GM12865 (cell line): ENCODE results near the gene FHIT.

Experiments
- DNase-seq: peaks from one replicate; pipeline ENCODE4 v3.0.0; 2010; ENCODE audit warnings: low read depth
- H3K4me3 ChIP-seq: 2 replicates; pipeline ENCODE4 v1.5.1; 2011; ENCODE audit warnings: mild to moderate bottlenecking, low read depth, low read length, control low read depth
- CTCF ChIP-seq: IDR thresholded peaks from 2 replicates; pipeline ENCODE4 v1.5.1; 2011; ENCODE audit warnings: low read length, control low read depth, low read depth, inconsistent platforms; ENCODE audit not compliant: insufficient read depth; ENCODE audit errors: missing control alignments

Gene FHIT

DNA sequence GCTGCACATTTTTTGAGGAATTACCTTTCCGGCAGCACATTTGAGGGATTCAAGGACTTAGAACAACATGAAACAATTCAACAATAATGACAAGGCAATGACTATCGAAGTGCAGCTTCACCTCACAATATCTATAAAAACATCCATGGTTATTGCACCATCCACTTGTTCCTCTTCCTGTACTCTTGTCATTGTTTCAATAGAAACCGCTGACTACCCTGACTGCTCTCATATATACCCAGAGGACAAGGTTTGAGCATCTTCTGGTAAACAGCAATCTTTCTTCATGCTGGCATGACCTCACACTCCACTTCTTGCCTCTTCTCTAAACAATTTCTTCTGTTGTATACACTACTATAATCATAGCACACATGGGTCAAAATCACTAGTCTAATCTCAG lies 864.9 kb downstream of the FHIT start:
- DNase-seq = no peak
- TF ChIP-seq CTCF = no peak
- H3K4me3 ChIP-seq = no peak overlapping the region

DNA sequence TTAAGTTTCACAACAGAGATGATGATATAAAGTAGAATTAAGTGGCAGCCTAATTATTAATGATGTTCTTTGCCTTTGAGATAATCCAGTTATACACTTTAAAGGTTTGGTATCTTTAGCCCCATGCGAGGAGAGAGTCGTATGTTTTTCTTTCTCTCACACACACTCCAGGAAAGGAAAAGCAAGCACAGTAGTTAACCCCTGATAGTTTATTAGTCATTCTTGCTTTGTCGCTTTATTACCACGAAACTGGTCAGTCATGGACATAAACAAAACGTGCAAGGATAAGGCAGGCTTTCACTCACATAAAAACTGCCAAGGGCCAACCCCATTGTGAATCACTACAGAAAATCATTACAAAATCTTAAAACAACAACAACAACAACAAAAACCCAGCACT lies 866.9 kb downstream of the FHIT start:
- no peak for TF ChIP-seq CTCF
- no peak overlapping the region for H3K4me3 ChIP-seq
- no peak for DNase-seq

GRCh38 chr3:60383345-60383744 lies 867.9 kb downstream of the FHIT start:
- no peak for TF ChIP-seq CTCF
- no peak for DNase-seq
- H3K4me3 ChIP-seq = no peak overlapping the region

GRCh38 chr3:60366486-60366885 lies 884.8 kb downstream of the FHIT start:
- no peak for TF ChIP-seq CTCF
- DNase-seq = no peak
- H3K4me3 ChIP-seq = no peak overlapping the region

DNA sequence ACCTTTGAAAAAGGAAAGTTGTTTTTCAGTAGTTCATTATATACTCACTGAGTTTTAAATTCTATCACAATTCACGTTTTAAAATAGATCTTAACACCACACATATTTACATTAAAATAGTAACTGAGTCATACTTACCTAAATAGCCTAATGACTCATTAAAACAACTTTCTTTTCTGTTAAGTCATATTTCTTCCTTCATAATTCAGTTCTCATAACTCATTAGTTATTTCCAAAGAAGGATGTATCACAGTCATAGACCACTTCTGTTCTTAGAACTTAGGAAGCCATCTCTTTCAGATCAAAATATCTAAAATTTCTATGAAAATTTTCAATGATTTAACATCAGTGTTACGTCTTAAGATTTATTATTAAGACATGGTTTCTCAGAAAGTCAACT lies 885.9 kb downstream of the FHIT start:
- H3K4me3 ChIP-seq = no peak overlapping the region
- TF ChIP-seq CTCF = no peak
- no peak for DNase-seq

DNA sequence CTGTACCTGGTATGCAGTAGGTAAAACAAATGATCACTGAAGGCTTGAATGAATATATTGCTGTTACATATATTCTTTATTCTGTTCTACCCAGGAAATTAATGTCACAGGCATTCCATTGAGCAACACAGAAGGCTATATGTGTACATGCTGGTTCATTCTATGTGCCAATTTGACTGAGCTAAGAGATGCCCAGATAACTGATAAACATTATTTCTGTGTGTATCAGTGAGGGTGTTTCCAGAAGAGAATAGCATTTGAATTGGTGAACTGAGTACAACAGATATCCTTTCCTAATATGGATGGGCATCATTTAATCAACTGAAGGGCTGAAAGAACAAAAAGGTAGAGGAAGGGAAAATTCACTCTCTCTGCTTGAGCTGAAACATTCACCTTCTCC lies 886.8 kb downstream of the FHIT start:
- DNase-seq = no peak
- TF ChIP-seq CTCF = no peak
- no peak overlapping the region for H3K4me3 ChIP-seq

GRCh38 chr3:60363817-60364216 lies 887.4 kb downstream of the FHIT start:
- peak; percentile 1 for DNase-seq
- TF ChIP-seq CTCF = no peak
- H3K4me3 ChIP-seq = no peak overlapping the region
